ENCODE results near the gene ITGB2. TPM values are rescaled to one million over a fixed set of nuclear protein-coding genes. Genes with fewer than 3 reads are reported as not detected.

Gene ITGB2
- total and polyA plus RNA-seq, 2 donors (not counting 1 experiment from before 2014, with no cell fraction given): 0.05 TPM; not detected in 1

DNA sequence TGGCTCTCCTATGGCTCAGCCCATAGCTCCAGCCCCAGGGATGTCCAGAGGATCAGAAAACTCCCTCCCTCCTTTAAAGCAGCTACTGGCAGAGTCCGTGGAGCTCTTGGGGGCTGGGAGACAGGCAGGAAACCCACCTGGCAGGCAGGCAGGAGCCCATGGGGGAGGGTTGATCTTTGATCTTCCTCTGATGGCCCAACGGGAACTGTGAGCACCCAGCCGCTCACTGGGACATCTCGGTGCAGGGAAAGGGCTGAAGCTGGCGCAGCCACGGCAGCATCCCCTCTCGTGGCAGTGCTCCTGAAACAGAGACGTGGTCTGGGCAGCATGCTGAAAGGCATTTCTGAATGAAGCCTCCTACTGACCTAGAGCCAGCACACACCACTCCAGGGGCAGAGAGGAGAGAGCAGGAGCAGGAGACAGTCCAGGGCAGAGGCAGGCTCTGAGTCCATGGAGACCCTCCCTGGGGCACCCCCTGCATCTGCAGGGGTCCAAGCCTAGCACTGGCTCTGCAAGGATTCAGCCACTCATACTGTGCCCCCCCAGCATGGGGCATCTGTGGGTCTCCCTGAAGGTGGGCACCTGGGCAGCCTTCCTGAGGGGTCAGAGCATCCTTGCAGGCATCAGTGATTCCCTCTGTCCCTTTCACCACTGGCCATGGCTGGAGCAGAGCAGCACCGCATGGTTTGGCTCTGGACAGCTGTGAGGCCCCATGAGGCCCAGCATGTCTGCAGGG is 14.3 kb upstream of the ITGB2 start:
- H4K20me1 ChIP-seq (ENCODE audit: control insufficient read depth, extremely low read depth, insufficient read depth, low read length): no peaks in the 10 kb centered on the region
- H3K36me3 ChIP-seq (ENCODE audit: control insufficient read depth, insufficient read depth, low read length): no peaks in the 10 kb centered on the region
- no peak overlapping the region for H3K4me3 ChIP-seq (replicated peaks in 1 of 4; ENCODE audit: control extremely low read depth in 1 of 4, insufficient read depth in 1 of 4, low read depth in 3 of 4, low read length in 4 of 4)
- DNase-seq (ENCODE audit: low read depth in 2 of 2): no peak
- H2AFZ ChIP-seq (ENCODE audit: low read length): no peak overlapping the region
- H3K4me2 ChIP-seq (ENCODE audit: extremely low read depth, insufficient read depth, low read length): no peak overlapping the region
- no peak overlapping the region for H3K27ac ChIP-seq (ENCODE audit: insufficient read depth, low read length)
- H3K27me3 ChIP-seq (ENCODE audit: control insufficient read depth, insufficient read depth, low read length): peaks cover 28% of the 10 kb centered on the region
- H3K9ac ChIP-seq (ENCODE audit: insufficient read depth, low read length): no peak overlapping the region
- no peaks in the 10 kb centered on the region for H3K9me3 ChIP-seq (ENCODE audit: control insufficient read depth, insufficient read depth, low read depth, low read length)
- peaks cover 5% of the 10 kb centered on the region for H3K4me1 ChIP-seq (ENCODE audit: control insufficient read depth, extremely low read depth, insufficient read depth, low read length)
- no peaks in the 10 kb centered on the region for H3K79me2 ChIP-seq (ENCODE audit: control insufficient read depth, insufficient read depth, low read length)
- TF ChIP-seq CTCF (conservative IDR thresholded peaks at IDR 0.05 in 1 of 2, IDR thresholded peaks at IDR 0.05 in 1 of 2; ENCODE audit: low read depth in 1 of 2, low read length in 2 of 2): no peak
- no peak for TF ChIP-seq EZH2 (IDR thresholded peaks at IDR 0.05; ENCODE audit: low read length, missing control alignments)

- Histone ChIP-seq H3K9me3 (ENCODE audit: control insufficient read depth, insufficient read depth, low read depth, low read length) (no peaks in the 10 kb centered on the region), H3K27me3 (ENCODE audit: control insufficient read depth, insufficient read depth, low read length) (peaks cover 34% of the 10 kb centered on the region)
- TF ChIP-seq CTCF (conservative IDR thresholded peaks at IDR 0.05 in 1 of 2, IDR thresholded peaks at IDR 0.05 in 1 of 2; ENCODE audit: low read depth in 1 of 2, low read length in 2 of 2) (no peak), EZH2 (IDR thresholded peaks at IDR 0.05; ENCODE audit: low read length, missing control alignments) (no peak)
These were observed 13.6 kb upstream of the ITGB2 start for GRCh38 chr21:44934276-44934675.

GRCh38 chr21:44933918-44934260 is 13.2 kb upstream of the ITGB2 start:
- no peaks in the 10 kb centered on the region for H3K79me2 ChIP-seq (ENCODE audit: control insufficient read depth, insufficient read depth, low read length)
- H3K4me1 ChIP-seq (ENCODE audit: control insufficient read depth, extremely low read depth, insufficient read depth, low read length): peaks cover 5% of the 10 kb centered on the region
- H3K4me3 ChIP-seq (replicated peaks in 1 of 4; ENCODE audit: control extremely low read depth in 1 of 4, insufficient read depth in 1 of 4, low read depth in 3 of 4, low read length in 4 of 4): no peak overlapping the region
- H3K36me3 ChIP-seq (ENCODE audit: control insufficient read depth, insufficient read depth, low read length): no peaks in the 10 kb centered on the region
- no peak overlapping the region for H3K9ac ChIP-seq (ENCODE audit: insufficient read depth, low read length)
- no peak for DNase-seq (ENCODE audit: low read depth in 2 of 2)
- no peak overlapping the region for H3K4me2 ChIP-seq (ENCODE audit: extremely low read depth, insufficient read depth, low read length)
- no peaks in the 10 kb centered on the region for H3K9me3 ChIP-seq (ENCODE audit: control insufficient read depth, insufficient read depth, low read depth, low read length)
- TF ChIP-seq CTCF (conservative IDR thresholded peaks at IDR 0.05 in 1 of 2, IDR thresholded peaks at IDR 0.05 in 1 of 2; ENCODE audit: low read depth in 1 of 2, low read length in 2 of 2) (no peak), EZH2 (IDR thresholded peaks at IDR 0.05; ENCODE audit: low read length, missing control alignments) (no peak)
- H3K27me3 ChIP-seq (ENCODE audit: control insufficient read depth, insufficient read depth, low read length): peaks cover 34% of the 10 kb centered on the region
- no peak overlapping the region for H2AFZ ChIP-seq (ENCODE audit: low read length)
- no peaks in the 10 kb centered on the region for H4K20me1 ChIP-seq (ENCODE audit: control insufficient read depth, extremely low read depth, insufficient read depth, low read length)
- H3K27ac ChIP-seq (ENCODE audit: insufficient read depth, low read length): no peak overlapping the region

More at GRCh38 chr21:44934276-44934675, 13.6 kb upstream of the ITGB2 start:
- Histone ChIP-seq H3K4me2 (ENCODE audit: extremely low read depth, insufficient read depth, low read length) (no peak overlapping the region), H3K79me2 (ENCODE audit: control insufficient read depth, insufficient read depth, low read length) (no peaks in the 10 kb centered on the region), H3K4me1 (ENCODE audit: control insufficient read depth, extremely low read depth, insufficient read depth, low read length) (peaks cover 5% of the 10 kb centered on the region), H3K27ac (ENCODE audit: insufficient read depth, low read length) (no peak overlapping the region), H3K36me3 (ENCODE audit: control insufficient read depth, insufficient read depth, low read length) (no peaks in the 10 kb centered on the region), H3K9ac (ENCODE audit: insufficient read depth, low read length) (no peak overlapping the region), H2AFZ (ENCODE audit: low read length) (no peak overlapping the region), H3K4me3 (replicated peaks in 1 of 4; ENCODE audit: control extremely low read depth in 1 of 4, insufficient read depth in 1 of 4, low read depth in 3 of 4, low read length in 4 of 4) (no peak overlapping the region), H4K20me1 (ENCODE audit: control insufficient read depth, extremely low read depth, insufficient read depth, low read length) (no peaks in the 10 kb centered on the region)
- DNase-seq (ENCODE audit: low read depth in 2 of 2): no peak

All from fibroblast of lung (primary cell).